MM.1S (cell line): ENCODE measurements around the gene ZC2HC1C.

ENCODE experiments used
- CTCF ChIP-seq: fragments of 300-600 bp; sonication (generic); IDR thresholded peaks from 2 replicates; pipeline ENCODE4 v1.5.1; 2016; ENCODE audit warnings: antibody characterized with exemption, low read length, mixed read lengths
- EZH2 ChIP-seq: fragments of 300-600 bp; sonication (generic); optimal IDR thresholded peaks from 2 replicates; pipeline ENCODE3; 2017; ENCODE audit warnings: low read depth, mild to moderate bottlenecking, antibody characterized with exemption, low read length, mixed read lengths
- EZH2phosphoT487 ChIP-seq: fragments of 300-600 bp; sonication (generic); IDR thresholded peaks from 2 replicates; pipeline ENCODE4 v1.6.1; 2018; ENCODE audit warnings: antibody characterized with exemption, low read length

GRCh38 chr14:75032939-75033338 is 36.5 kb upstream of the ZC2HC1C start:
- TF ChIP-seq EZH2phosphoT487 (no peak), CTCF (no peak), EZH2 (no peak)
